HG02840 (cell line): Measurements from ENCODE around the gene PRSS22.

Source experiments
- ATAC-seq: cut with Tn5 transposase; IDR thresholded peaks from one replicate; pipeline ENCODE4 v1.9.1; 2021; ENCODE audit warnings: mild to moderate bottlenecking, moderate library complexity, moderate number of reproducible peaks; ENCODE audit not compliant: unreplicated experiment, low FRiP score

PRSS22 gene

DNA sequence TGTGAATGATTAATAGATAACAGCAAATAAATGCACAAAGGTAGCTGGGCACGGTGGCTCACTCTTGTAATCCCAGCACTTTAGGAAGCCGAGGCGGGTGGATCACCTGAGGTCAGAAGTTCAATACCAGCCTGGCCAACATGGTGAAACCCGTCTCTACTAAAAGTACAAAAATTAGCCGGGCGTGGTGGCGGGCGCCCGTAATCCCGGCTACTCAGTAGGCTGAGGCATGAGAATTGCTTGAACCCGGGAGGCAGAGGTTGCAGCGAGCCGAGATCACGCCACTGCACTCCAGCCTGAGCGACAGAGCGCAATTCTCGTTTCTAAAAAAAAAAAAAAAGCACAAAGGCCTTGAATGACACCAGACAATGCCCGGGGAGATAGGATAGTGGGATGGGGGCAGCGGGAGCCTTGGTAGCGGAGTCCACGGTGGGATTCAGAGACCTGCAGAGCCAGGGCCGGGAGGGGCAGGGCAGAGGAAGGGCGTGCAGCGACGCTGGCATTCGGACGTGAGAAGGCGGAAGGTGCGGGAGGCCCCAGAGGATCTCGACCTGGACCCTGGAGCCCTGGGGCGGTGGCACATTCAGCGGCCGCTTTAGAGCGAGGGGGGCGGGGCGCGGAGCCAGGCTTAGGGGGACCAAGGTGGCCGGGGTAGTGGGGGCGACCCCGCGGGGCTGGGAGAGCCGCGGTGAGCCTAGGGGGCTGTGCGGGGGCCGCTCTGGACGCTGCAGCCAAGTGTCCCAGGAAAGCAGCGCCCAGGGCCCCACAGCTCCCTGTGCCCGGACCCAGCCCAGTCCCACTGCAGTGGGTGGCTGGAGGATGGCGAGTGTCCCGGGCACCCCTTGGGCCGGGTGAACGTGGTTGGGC, 24.0 kb upstream of the PRSS22 start:
- ATAC-seq, result peak; percentile 4

DNA sequence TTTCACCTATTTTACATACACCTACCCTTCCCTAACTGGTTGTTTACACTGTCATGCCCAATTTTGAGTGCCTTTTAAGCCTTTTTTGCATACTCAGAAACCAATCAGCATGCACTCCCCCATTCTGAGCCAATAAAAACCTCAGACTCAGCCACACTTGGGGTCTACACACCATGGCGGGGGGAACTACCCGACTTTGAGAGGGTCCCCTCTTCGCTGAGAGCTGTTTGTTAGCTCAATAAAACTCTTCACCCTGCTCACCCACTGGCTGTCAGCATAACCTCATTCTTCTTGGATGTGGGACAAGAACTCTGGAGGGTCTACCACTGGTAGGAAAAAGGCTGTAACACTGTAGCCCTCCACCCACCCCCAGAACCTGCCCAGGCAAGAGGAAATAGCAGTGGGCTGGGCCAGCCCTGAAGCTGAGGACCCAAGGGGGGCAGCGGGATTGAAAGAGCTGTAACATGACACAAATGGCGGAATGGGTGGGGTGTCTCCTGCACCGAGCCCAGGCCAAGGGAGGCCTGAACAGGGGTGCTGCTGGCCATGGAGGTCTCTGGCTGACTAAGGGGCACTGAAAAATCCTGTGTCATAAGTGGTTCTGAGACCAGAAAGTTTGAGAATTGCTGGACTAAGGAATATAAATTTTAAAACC, 22.0 kb upstream of the PRSS22 start:
- ATAC-seq, result no peak

DNA sequence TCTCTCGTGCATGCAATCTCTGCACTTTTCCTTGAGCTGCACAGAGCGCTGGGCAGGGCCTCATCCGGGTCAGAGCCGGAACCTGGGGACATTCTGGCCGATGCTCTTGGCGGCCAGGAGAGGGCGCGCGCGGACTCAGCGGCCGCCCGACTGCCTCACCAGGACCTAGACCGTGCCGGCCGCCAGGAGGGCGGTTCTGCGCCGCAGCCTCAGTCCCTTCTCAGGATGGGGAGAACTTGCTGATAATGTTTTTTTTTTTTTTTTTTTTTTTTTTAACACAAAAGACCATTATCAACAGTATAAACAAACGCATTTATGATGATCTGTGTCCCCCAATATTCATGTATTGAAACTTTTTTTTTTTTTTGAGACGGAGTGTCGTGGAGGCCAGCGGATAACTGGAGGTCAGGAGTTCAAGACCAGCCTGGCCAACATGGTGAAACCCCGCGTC, 17.0 kb upstream of the PRSS22 start:
- no peak for ATAC-seq

DNA sequence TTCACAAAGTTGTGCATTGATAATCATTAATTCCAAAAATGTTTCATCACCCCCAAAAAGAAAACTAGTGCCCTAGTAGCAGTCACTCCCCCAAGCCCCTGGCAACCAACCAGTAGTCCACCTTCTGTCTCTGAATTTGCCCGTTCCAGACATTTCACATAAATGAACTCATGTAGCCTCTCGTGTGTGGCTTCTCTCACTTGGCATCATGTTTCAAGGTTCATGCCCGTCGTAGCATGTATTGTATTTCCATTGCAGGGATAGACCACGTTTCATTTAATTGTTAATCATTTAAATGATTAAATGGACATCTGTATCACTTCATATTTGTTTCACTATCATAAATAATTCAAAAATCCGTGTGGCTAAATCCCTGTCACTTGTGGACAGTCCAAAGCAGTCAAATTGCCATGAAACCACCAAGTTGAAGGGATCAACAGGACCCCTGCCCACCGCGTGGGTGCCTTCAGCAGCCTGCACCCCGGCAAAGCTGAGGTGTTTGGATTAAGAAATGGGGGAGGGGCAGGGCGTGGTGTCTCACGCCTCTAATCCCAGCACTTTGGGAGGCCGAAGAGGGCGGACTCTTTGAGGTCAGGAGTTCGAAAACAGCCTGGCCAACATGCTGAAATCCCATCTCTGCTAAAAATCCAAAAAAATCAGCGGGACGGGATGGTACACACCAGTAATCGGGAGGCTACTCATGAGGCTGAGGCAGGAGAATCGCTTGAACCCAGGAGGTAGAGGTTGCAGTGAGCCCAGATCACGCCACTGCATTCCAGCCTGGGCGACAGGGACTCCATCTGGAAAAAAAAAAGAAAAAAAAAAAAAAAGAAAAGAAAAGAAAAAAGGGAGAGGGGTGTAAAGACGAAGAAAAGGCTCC, 16.3 kb upstream of the PRSS22 start:
- ATAC-seq, result no peak

DNA sequence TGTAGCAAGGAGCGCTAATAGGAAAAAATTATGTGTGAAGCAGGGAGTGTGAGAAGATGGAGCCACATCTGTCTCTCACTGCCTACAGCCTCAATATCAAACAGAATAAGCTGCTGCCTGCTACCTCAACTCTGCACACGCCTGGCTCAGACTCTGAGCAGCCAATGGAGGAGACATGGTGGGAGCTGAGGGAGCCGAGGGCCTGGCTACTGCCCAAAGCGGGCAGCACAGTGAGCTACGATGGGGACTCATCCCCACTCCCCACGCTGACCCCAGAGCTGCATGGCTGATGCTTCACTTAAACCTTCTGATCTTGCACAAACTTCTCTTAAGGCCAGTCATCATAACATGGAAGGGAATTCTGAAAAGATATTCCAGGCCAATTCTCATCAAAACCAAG, 14.0 kb upstream of the PRSS22 start:
- no peak for ATAC-seq

DNA sequence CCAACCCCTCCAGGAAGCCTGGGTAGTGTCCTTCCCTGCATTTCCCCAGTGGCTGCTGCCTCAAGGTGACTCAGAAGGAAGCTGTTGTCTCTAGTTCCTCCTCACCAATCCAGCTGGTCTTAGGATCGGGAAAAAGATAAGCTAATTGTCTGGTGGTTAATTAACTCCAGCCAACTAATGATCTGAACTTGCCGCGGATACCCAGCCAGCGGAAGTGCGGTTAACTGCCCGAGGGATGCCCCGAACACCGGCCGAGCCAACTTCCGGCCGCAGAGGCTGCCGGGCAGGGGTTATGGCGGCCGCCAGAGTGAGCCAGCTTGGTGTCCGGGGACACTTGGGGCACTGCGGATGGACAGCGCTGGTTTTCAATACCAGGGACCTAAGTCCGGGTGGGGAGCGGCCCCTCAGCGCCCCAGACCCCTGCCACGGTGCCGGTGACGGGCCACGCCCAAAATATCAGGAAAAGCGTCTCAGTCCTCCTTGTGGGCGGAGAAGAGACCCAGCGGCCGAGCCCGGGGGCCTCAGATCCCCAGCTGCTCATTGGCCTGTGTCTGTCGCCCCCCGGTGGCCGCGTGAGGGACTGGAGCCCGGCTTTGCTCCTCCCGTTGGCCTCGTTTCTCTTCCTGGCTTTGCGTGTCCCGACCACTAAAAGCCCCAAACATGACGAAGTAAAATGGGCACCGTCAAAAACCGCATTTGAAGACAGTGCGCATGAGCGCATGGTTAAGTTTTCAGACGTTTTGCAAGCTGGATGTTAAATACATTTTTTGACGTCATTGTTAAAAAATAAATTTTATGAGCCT, 10.2 kb upstream of the PRSS22 start:
- peak; percentile 85 for ATAC-seq

DNA sequence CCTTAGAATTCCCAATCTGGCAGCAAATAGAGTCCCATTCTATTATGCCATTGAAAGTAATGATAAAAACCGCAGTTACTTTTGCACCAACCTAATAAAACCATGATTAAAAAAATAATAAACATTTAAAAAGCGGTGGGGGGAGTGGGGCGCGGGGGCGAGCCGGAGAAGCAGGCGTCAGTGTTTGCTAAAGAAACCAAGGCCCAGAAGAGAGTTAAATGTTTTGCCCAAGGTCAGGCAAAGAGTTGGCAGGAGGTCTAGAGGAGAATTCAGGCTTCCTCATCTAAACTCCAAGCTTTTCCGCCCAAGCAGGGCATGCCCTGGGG, 9.7 kb upstream of the PRSS22 start:
- ATAC-seq, result no peak

DNA sequence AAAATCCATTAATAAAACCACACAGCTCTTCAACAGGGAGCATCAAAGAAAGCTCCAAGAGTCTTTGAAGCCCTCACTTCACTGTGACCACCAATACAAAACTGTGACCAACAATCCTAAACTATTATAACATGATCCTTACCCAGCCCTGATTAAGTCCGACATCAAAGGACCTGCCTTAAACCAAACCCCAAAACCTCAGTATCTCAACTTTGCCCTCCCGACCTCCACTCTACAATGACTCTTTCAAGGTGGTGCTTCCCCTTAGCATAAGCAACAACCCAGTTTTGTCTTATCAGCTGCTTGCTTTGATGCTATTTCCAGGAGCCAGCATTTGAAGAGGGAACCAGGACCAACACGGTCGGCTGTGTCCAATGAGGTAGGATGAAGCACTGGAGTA, 8.5 kb upstream of the PRSS22 start:
- no peak for ATAC-seq

DNA sequence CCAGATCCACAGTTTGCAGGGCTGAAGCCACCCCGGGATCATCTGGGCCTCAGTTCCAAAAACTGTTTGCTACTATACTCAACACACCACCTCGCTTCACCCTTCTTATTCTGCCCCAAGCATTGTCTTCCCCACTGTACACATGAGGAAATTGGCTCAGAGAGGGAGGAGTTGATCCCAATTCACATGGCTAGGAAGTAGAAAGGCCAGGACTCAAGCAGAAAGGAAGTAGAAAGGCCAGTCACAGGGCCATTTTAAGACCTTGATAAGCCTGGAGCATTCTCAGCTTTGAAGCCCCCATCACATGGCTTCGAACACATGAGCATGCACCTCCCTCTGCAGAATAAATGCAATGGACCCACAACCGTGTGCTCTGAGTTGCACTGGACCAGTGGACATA, 7.7 kb upstream of the PRSS22 start:
- no peak for ATAC-seq

DNA sequence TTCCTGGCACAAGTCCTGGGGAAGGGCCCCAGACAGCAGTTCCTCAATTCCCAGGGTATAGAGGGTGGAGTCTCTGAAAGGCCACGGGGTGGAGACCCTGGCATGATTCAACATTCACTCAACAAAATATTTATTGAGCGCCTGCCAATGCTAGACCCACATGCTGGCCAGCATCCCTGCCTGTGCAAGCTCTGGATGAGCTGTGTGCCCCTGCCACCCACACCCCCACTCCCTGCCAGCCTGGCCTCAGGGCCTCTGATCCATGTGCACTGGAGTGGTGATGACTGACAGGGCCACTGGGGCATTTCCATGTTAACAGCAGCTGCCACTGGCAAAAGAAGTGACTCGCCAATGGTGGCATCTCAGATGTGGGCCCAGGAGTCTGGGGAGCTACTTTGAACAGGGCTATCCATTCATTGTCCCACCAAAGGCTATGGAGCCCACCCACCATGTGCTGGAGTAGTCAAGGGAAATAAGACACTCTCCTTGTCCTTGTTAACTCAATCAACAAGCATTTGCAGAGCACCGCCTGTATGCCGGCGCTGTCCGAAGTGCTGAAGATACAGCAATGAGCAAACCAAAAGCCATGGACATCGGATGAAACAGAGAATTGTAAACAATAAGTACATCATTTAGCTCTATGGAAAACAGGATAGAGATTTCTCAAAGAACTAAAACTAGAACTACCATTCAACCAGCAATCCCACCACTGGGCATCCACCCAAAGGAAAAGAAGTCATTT, 3.0 kb upstream of the PRSS22 start:
- no peak for ATAC-seq

DNA sequence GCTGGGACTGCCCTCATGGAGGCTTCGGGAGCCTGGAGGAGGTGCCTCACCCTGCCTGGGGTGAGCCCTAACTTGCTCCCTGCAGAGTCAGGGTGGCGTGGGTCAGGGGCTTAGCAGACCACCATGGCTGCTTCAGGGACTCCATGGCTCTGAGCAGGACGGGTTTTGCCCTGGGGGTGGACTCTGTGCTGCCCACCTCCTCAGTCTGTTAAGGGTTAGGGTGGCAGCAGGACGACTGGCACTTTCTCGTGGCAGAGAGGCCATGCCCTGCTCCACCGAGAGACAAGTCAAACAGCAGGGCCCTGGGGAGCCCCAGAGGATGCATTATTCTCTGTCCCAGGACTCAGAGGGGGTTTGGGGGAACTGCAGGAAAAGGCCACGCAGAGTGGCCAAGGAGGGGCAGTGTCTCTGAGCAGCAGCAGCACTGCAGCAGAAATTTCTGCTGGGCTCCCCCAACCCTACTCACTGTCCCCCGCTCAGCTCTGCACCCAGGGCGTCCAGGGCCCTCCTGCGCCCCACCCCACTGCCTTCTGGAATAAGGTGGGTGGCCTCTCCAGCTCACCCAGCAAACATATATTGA, 1.8 kb upstream of the PRSS22 start:
- ATAC-seq, result no peak

DNA sequence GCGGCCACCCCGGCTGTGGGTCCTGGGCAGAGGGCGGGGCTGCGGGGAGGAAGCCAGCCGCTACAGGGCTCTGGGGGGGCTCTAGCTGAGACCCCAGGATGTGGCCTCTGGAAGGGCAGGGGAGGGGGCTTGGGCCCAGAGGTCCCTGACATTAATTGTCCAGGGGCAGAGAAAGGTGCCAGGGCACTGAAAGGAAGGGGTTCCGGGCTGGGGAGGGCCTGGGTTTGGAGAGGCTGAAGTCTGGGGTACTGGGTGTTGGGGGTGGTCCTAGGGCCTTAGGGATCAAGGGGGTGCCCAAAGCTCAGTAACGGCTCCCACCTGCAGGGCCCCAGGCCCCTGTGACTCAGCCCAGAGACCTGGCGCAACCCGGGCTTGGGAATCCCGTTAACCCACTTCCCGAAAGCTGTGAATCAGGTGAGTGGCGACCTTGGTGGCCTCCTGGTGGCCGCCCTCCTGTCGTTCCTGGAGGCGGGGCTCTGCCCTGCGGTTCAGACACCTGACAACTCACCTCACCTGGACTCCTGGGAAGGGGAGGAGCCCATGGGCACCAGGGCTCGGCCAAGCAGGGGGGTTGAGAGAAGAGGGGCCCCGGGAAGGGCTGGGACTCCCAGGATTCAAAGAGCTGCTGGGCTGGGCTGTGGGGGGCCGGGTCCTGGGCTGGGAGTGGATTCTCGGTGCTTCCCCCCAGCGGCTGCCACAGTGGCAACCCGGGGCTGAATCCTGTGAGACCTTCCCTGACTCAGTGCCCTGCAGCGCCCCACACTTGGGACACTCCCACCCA, 465 bp upstream of the PRSS22 start:
- no peak for ATAC-seq

DNA sequence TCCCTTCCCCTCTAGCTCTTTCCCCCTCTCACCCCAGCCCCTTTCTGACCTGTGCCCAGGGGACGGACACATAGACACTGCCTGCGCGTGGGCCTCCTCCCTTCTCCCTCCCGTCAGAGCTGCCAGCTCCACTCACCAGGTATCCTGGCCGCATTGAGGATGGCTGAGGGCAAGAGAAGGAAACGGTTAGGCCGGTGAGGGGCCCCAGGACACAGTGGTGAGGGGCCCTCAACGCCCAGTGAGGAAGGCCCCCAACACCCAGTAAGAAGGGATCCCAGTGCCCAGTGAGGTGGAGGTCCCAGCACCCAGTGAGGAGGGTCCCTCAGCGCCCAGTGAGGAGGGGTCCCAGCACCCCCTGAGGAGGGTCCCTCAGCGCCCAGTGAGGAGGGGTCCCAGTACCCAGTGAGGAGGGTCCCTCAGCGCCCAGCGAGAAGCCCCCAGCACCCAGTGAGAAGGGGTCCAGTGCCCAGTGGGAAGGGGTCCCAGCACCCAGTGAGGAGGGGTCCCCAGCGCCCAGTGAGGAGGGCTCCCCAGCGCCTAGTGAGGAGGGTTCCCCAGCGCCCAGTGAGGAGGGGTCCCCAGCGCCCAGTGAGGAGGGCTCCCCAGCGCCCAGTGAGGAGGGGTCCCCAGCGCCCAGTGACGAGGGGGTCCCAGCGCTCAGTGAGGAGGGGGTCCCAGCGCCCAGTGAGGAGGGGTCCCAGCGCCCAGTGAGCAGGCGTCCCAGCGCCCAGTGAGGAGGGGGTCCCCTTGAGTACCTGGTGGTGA, 1.1 kb downstream of the PRSS22 start:
- no peak for ATAC-seq

DNA sequence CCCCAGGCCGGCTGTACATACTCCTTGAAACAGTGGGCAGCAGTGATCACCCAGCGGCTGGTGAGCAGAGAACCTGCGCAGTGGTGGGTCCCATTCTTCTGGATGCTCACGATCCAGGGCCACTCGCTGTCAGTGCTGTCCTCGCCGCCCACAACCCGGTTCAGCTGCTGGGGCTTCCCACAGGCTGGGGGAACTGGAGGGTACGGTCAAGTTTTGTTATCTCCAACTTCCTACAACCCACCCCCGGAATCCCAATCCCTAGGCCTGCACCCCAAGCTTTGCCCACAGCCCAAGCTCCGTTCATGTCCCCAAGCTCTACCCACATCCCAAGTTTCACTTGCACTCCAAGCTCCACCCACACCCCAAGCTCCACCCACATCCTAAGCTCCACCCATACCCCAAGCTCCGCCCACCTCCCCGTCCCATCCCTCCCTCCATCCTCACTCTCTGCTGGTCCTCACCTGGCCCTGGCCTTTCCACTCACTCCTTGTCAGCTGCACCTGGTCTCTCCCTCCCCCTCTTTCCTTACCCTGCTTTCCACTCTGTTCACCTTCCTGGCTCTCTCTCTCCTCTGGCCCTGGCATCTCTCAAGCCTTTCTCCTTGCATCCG, 1.8 kb downstream of the PRSS22 start:
- ATAC-seq, result no peak

DNA sequence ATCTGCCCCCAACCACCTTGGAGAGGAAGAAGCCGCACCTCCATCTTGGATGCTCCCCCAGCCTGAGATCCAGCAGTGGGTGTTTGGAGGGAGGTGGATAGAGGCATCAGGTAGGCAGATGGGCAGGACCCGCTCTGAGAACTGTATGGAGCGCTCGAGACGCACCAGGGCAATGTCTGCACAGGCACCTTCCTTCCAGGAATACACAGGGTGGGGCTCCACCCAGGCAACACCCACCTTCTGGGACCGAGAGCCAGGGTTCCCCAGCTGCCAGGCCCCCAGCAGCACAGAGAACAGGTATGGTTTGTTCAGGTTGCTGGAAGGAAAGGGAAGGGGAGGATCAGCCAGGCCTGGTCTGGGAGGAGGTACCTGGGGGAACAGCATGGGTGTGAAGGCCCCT, 2.4 kb downstream of the PRSS22 start:
- no peak for ATAC-seq

DNA sequence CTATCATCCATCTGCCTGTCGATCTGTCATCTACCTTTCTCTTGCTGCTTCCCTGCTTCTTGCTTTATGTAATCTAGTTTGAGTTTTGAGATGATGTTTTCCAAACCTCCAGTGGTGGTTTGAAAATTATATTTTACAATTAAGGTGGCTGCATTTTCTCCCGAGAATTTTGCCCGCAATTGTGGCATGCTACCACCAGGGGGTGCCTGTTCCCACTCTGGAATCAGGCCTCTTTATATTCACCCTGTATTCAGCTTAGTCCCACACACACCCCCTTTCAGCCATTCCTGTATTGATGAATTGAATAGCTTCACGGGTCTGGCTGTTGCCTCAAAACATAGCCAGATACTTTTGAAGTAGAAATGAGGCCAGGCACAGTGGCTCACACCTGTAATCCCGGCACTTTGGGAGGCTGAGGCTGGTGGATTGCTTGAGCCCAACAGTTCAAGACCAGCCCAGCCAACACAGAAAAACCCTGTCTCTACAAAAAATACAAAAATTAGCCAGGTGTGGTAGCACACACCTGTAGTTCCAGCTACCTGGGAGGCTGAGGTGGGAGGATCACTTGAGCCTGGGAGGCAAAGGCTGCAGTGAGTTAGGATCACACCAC, 3.2 kb downstream of the PRSS22 start:
- no peak for ATAC-seq

DNA sequence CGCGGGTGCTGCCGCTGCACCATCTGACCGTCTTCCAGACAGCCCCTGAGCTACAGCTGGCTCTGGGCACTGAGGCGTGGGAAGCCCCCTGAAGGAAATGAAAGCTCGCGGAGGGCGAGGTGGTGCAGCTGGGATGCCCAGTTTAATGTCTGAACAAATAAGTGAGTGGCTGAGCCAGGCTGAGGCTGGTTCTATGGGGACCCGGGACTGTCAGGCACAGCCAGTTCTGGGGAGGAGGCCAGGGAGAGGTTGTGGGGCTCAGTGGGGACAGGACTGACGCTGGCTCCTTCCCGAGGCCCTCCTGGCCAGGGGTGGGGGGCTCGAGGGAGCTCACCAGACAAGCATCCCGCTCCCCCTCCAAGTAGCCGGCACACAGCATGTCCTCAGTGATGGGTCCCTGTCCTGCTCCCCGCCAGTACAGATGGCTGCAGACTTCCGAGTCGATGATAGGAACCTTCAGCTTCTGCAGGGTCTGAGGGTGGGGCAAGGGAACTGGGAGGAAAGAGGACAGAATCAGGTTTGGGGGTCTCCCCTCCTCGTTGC, 4.4 kb downstream of the PRSS22 start:
- no peak for ATAC-seq
